SK-N-DZ (cell line): ENCODE measurements around the gene CANT1.
"Not testable (repeated sequence)": the region's sequence is repeated elsewhere in the genome, so short reads cannot be mapped to it uniquely, and the experiment has no call there.

Source experiments
- DNase-seq: peaks from one replicate; pipeline ENCODE4 v3.0.0-alpha.2; 2015; ENCODE audit warnings: low spot score

The CANT1 gene

DNA sequence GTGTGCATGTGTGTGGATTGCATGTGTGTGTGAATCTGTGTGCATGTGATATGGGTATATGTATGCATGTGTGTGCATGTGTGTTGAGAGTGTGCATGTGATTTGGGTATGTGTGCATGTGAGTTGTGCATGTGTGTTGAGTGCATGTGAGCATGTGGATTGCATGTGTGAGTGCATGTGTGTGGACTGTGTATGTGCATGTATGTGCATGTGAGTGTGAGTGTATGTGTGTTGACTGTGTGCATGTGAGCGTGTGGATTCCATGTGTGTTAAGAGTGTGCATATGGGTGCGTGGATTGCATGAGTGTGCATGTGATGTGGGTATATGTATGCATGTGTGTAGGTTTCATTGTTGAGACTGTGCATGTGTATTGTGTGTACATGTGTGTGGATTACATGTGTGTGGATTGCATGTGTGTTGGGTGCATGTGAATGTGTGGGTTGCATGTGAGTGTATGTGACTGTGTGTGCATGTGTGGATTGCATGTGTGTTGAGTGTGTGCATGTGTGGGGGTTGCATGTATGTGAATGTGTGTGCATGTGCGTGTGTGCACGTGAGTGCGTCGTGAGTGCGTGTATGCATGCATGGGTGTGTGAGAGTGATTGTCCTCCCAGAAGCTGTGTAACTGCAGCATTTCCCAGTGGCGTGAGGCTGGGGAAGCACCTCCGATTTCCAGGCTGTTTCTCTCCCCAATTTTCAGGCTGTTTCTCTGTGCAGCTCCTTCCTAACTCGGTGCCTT is 33.8 kb upstream of the CANT1 start:
- DNase-seq = no peak

DNA sequence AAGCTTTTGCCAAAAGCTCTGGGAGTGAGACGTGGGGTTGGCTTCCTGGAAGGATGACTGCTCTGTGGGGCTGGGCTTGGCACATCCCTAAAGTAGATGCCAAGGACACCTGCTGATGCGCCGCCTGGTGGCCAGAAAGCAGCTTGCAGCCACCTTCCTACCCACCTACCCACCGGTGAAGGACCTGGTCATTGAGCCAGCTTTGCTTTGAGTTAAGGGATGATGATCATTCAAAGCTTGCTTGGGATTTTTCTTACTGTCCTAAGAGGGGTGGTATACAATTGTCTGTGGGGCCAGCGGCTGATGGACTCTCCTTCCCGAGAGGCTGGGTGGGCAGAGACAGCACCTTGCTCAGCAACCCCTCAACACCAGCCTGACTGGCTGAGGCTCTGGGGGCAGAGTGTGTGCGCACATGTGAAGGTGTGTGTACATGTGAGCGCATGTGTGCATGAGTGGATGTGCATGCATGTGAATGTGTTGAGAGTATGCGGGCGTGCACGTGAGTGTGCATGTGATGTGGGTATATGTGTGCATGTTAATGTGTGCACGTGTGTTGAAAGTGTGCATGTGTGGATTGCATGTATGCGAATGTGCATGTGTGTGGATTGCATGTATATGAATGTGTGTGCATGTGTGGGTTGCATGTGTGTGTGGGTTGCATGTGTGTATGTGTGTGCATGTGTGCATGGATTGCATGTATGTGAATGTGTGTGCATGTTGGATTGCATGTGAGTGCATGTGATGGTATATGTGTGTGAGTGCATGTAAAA is 33.0 kb upstream of the CANT1 start:
- DNase-seq = peak; percentile 52

DNA sequence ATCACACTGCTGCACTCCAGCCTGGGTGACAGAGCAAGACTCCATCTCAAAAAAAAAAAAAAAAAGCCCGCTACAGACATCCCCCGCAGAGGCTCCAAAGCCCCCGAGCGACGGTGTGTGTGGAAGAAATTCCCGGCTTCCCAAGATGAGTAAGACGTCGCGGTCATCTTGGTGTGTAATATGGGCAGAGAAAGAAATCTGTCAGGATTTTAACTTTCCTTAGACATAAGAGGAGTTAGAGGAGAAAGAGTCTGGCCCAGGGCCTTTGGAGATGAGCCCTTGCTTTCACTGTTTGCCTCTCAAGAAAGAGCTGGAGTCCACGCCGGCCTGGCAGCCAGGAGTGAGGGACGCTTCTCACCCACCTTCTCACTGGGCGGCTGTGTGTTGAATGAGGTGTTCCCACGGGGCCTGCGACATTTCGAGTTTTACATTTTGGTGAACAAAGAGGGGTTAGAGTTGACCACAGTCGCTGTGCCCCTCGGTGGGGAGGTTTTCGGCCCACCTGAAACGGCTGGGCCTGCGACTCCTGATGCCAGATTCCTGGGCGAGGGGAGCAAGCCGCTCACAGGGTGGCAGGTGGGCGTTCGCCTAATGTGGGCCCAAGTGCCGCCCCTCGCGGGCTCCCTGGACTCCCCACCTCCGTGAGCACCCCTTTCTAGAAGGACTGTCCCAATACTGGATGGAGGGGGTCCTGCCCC is 32.3 kb upstream of the CANT1 start:
- DNase-seq = no peak

DNA sequence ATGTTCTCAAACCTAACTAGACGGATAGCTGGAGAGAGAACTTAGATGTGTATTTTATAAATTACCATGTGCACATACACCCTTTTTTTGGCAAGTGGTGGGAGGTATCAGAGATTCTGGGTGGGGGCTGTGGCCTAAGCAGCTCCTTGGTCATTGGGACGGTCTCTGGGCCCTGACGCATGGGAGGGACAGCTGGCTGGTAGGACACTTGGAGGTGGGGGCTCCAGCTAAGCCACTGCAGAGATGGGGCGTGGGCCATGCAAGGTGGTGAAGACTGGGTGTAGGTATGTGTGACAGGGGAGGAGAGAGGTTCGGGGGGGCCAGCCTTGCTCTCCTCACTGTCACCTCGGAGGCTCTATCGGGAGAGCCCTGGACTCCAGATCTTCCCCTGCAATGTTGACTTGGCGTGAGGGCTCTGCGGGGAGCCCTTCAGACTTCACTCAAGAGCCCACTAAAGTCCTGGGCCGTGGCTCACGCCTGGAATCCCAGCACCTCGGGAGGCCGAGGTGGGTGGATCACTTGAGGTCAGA is 31.5 kb upstream of the CANT1 start:
- DNase-seq = no peak

DNA sequence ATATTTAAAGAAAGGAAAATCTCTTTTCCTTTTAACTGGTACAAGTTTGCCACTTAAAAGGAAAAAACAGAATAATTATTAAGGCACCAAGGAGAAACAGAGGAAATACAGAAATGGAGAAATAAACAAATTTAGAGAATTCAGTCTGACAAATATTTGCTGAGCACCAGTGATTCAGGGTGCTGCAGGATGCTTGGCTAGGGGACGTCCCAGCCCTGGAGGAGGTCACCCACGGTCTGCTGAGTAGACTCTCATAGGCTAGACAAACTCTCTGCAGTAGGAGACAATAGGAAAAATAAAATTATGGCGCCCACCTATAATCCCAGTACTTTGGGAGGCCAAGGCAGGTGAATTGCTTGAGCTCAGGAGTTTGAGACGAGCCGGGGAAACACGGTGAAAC is 30.3 kb upstream of the CANT1 start:
- DNase-seq = no peak

DNA sequence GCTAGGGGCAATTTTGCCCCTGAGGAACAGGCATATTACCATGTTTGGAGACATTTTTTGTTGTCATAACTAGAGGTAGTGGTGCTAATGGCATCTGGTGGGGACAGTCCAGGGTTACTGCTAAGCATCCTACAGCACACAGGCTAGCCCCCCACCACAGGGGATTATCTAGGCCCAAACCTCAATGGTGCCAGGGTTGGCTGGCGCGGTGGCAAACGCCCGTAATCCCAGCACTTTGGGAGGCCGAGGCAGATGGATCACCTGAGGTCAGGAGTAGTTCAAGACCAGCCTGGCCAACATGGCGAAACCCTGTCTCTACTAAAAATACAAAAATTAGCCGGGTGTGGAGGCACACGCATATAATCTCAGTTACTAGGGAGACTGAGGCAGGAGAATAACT is 29.6 kb upstream of the CANT1 start:
- DNase-seq = no peak

DNA sequence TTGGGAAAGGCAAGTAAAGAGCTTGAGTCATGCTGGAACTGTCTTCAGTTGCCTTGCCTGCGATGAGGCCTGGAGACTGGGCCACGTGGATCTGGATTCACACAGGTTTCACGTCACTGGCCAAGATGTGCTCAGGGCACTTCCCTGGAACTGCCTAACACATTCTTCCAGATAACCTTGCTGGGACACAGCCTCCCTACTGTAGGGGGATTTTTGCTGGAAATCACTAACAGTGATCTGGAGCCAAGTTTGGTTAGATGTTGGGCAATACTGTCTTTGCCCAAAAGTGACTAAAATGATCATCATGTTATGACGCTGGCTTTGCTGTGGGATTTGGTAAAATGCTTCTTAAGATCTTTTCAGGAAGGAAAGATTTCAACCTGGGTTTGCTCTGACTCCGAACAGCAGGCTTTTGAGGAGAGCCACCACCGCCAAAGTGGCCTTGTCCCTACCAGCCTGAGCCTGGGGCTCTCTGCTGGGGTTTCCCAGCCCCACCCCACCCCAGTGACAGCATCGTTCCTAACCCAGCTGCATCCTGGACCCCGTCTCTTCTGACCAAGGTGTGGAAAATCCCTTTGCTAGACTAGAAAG is 29.1 kb upstream of the CANT1 start:
- DNase-seq = no peak

DNA sequence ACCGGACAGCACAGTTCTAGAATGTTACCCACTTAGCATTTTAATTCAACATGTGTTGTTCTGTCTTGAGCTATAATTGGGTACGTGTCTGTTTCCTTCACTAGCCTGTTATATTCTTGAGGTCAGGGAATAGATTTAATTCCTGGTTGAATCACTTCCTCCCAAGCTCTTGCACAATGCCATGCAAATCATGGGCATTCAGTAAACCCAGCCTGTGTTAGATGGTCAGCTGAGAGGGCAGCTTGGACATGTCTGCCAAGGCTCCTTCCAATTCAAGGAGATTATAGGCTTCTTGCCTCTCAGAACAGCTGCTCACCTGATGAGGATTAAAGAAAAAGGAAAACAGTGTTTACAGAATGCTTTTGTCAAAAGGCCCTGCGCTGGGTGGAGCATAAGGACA is 27.0 kb upstream of the CANT1 start:
- no peak for DNase-seq

DNA sequence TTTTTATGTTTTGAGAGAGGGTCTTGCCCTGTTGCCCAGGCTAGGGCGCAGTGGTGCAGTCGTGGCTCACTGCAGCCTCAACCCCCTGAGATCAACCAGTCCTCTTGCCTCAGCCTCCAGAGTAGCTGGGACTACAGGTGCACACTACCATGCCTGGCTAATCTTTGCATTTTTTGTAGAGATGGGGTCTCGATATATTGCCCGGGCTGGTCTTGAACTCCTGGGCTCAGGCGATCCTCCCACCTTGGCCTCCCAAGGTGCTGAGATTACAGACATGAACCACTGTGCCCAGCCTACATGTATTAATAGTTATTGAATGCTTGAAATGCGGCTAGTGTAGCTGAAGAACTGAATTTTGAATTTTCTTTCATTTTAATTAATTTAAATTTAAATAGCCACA is 26.6 kb upstream of the CANT1 start:
- DNase-seq = no peak

DNA sequence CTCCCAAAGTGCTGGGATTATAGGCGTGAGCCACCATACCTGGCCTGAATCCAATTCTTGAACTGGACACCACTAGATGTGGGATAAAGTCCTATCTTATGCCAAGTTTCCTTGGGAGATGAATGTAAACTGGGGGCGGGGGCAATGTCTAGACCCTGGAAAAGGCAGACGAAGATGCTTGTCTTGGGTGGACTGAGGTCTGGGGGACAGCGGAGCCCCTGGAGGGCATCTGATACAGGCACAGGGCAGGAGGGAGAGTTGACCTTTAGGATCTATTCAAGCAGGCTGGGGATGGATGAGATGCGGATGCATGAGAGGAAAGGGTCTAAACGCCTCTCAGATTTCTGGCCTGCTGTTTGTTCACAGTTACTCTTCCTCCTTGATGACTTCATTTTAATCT is 26.1 kb upstream of the CANT1 start:
- no peak for DNase-seq

DNA sequence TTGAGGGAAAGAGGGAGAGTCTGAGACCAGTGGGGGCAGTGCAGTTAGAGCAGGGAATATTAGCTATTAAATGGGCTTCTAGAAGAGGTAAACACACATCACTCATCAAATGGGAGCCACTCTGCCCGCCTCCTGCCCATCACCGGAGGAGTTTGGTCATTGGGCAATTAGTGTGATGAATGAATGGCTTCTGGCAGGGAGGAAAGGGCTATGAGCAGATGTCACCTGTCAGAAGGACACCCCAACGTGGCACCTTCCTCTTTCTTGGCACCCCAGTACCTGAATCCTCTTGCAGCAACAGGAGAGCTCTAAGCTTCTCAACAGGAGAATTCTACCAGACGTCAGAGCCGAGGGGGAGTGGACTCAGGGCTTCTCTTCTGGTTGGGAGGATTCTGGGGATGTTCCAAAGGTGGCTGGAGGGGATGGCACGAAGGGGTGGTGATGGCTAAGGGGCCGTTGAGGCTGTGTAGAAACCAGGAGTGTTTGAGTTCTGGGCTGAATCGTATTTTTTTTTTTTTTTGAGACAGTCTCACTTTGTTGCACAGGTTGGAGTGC is 25.4 kb upstream of the CANT1 start:
- DNase-seq = no peak

DNA sequence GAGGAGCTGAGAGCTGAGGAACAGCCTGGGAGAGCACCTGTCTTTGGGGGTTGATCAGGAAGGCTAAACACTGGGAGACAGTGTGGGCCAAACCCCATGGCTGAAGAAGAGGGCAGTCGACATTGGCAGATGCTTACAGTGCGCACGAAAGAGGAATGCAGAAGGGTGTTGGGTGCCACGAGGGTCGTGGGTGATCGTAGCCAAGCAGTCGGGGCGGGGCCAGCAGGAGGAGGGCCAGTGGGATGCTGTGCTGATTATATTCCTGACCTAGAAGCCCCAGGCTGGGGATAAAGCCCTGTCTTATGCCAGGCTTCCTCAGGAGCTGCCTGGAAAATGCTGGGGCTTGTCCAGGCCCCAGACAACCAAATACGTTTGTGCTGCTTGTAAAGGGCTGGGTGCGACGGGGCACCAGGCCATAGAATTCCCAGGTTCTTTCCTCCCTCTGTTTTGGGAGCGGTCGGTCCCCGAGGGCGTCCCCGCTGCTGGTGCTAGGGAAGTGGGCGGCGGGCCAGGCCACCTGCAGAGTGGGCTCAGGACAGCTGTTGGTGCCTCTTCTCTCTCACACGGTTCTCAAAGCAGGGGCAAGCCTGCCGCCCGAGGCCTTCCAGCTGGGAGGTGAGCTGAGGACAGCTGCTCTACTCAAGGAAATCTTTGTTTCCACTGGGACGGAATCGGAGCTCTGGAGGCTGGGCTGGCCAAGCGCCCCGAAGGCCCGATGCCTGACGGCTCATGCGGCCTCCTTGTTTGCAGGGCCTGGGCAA is 24.4 kb upstream of the CANT1 start:
- DNase-seq = no peak

DNA sequence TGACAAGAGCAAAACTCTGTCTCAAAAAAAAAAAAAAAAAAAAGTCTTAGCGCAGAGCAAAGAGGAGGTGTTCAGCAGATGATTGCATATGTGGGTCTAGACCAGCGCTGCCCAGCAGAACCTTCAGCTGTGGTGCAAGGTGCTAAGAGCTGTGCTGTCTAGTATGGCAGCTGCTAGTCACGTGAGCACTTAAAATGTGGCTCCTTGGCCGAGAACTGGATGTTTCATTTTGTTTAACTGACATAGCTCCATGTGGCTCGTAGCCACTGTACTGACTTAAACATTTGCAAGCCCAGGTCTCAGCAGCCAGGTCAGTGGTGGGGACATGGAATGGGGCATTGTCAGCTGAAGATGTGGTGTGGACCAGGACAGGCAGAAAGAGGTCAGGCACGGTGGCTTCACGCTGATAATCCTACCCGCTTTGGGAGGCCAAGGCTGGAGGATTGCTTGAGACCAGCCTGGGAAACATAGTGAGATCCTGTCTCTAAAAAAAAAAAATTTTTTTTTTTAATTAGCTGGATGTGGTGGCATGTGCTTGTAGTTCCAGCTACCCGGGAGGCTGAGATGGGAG is 23.6 kb upstream of the CANT1 start:
- DNase-seq = no peak

DNA sequence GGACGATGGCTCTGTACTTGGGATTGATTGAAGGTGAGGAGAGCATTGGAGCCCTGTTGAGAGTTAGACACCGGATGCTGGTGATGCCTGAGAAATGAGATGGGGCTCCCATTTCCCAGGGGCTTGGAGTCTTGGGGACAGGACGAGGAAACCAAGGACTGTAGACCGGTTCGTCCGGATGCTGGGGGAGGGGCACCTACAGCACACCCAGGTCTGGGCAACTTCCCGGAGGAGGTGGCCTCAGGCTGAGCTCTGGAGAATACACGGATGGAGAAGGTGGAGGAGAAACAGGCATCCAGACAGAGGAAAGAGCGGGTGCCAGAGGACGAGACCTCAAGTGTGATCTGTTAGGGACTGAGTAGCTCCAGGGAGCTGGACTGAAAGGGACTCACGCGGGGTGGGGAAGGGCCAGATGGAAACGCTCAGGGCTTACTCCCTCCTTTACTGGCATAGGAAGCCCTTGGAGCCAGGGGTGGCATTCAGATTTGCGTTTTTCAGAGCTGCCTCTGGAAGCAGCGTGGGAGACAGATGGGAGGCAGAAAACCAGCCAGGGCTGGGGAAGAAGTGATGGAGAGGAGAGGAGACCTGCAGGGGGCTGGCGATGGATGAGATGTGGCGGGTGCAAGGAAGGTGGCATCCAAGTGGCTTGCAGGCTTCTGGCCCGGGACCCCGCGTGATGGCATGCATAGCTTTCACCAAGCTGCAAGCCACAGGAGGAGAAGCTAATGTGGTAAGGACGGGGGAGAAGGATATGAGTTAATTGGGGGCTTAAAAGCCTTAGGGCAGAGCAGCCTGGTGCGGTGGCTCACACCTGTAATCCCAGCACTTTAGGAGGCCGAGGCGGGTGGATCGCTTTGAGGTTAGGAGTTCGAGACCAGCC is 22.7 kb upstream of the CANT1 start:
- no peak for DNase-seq

DNA sequence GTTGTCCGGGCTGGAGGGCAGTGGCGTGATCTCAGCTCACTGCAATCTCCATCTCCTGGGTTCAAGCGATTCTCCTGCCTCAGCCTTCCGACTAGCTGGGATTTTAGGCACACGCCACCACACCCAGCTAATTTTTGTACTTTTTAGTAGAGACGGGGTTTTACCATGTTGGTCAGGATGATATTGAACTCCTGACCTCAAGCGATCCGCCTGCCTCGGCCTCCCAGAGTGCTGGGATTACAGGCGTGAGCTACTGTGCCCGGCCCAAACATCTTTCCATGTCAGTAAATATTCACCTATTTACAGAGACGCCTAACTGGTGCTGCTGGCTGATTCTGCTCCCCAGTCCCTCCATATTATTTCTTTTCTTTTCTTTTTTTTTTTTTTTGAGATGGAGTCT is 21.1 kb upstream of the CANT1 start:
- DNase-seq = not testable (repeated sequence)

DNA sequence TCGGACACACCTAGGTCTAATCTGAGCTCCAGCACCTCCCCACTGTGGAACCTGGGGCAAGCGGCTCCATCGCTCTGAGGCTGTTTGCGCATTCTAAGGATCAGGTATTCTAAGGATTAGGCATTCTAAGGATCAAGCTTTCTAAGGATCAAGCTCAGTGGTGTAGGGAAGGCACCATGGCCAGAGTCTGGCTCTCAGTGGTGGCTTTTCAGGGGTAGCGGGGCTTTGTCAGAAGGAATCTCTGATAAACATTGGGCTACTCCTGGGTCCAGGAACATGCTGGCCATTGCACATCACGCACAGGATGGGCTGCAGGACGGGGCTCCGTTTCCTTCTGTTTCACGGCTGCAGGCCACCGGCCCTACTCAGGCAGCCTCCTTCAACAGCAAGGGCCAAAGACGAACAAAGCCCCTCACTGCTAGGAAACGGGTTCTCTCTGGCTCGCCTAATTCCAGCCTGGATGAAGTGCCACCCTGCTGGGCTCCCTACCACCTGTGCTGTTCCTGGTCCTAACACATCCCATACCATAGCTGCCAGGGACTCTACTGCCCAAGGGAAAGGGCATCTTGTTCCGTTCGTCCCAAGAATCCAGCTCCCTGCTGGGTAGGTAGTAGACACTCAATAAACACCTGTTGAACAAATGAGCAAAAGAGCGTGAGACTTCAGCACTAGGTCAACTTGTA is 19.9 kb upstream of the CANT1 start:
- DNase-seq = no peak

DNA sequence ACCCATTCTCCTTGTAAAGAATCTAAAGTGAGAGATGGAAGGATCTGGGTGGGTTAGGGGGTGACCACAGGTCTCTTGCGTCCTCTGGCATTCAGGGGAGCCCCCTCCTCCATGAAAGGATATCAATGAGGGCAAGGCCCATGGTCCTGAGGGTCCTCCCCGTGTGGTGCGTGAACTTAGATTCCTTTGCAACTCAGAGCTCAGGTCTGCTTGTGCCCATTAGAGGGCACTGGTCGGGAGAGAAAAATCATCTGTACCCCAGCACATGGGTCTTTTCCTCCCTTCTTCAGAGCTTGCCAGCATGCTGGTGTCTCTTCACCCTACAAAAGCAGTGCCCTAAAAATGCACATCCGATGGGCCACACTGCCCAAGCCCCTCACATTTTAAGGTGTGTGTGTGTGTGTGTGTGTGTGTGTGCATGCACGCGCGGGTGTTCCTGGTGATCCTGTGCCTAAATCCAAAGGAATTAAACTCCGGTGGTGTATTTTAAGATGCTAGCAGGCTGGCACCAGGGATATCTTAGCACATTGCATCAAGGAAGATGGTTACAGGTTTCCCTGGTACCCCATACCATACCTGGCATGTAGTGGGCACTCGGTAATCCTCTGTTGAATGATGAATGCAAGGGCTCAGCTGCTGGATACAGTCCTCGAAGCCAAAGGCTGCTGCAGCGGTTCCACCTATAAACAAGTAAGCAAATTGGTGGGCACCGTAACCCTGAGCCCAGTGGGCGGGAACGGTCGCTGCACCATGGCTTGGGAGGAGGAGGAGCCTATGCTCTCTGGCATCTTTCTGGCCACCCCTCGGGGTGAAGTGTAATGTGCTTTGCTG is 19.1 kb upstream of the CANT1 start:
- DNase-seq = no peak

DNA sequence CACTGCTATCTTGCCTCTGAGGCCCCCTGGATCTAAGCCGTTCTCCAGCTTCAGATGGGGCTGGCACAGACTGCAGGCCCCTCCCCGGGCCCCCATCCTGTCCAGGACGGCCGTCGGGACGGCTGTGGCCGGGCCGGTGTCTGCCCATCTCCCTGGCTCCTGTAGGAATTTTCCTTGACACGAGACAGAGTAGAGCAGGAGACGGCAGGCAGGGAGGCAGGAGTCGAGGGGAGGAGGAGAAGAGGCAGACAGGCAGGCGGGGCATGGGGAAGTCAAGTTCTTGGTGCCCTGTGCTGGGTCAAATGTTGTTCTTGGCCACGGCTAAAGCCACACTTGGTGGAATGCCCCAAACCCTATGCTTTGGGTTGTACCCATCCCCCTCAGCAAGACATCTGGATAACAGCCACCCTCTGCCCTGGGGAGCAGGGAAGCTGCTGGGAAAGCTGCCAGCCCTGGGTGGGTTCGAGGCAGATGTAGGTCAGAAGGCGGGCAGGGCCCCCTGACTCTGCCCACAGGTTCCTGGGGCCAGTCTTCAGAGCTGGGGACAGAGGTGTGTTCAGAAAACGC is 18.4 kb upstream of the CANT1 start:
- no peak for DNase-seq
